HEK293 (cell line): Measurements from ENCODE around the gene PHF14.
A peak's percentile ranks its signal among the peaks of the same experiment; 100 is the strongest.

Experiments used
- CTCF ChIA-PET: fragments of 350-600 bp; formaldehyde crosslinking; extraction: SDS; loops from one replicate; lab custom pipeline; 2021; ENCODE audit warnings: antibody characterized with exemption; lab: Yijun Ruan, JAX
- POLR2A ChIA-PET: fragments of 300-600 bp; formaldehyde crosslinking; extraction: SDS; loops from one replicate; lab custom pipeline; 2020; ENCODE audit warnings: antibody characterized with exemption, inconsistent platforms; lab: Yijun Ruan, JAX
- H3K27ac ChIP-seq: fragments of 200-500 bp; sonication (Bioruptor generic); 2 replicates; pipeline ENCODE4 v1.5.1; 2014; ENCODE audit warnings: low read depth, low read length, control low read depth, inconsistent platforms; ENCODE audit errors: extremely low read depth
- H3K36me3 ChIP-seq, 2 experiments: fragments of 200-500 bp in 1 of 2; sonication (Bioruptor generic) in 1 of 2; 1 replicate in 1 of 2; 2 replicates in 1 of 2; pipeline ENCODE4 v1.5.1; 2014 to 2017; ENCODE audit warnings: inconsistent platforms in 2 of 2, low read length in 2 of 2; ENCODE audit not compliant: control insufficient read depth in 2 of 2, insufficient read depth in 1 of 2
- H3K4me1 ChIP-seq: fragments of 200-500 bp; sonication (Bioruptor generic); 2 replicates; pipeline ENCODE4 v1.5.1; 2014; ENCODE audit warnings: mild to moderate bottlenecking, low read length, inconsistent platforms; ENCODE audit not compliant: control insufficient read depth, insufficient read depth
- H3K4me3 ChIP-seq: 2 replicates; pipeline ENCODE4 v1.5.1; 2011; ENCODE audit warnings: low read depth, mild to moderate bottlenecking, control low read depth, low read length, moderate library complexity
- H3K9me3 ChIP-seq: fragments of 200-500 bp; sonication (Bioruptor generic); 2 replicates; pipeline ENCODE4 v1.5.1; 2014; ENCODE audit warnings: low read depth, low read length, inconsistent platforms; ENCODE audit not compliant: control insufficient read depth, insufficient read depth
- EGR2 ChIP-seq: fragments of 450-650 bp; formaldehyde crosslinking; IDR thresholded peaks from 2 replicates; pipeline ENCODE4 v1.5.1; 2016; ENCODE audit warnings: low read depth, missing biosample characterization, missing genetic modification characterization
- GFI1B ChIP-seq: fragments of 450-650 bp; formaldehyde crosslinking; IDR thresholded peaks from 2 replicates; pipeline ENCODE4 v1.5.1; 2016; ENCODE audit warnings: missing biosample characterization, missing genetic modification characterization
- TRIM28 ChIP-seq: IDR thresholded peaks from 2 replicates; pipeline ENCODE4 v1.6.1; 2011; ENCODE audit warnings: low read length, control low read depth, borderline replicate concordance
- ZFP41 ChIP-seq: fragments of 450-650 bp; formaldehyde crosslinking; IDR thresholded peaks from 2 replicates; pipeline ENCODE4 v1.5.1; 2016; ENCODE audit warnings: missing biosample characterization, missing genetic modification characterization, borderline replicate concordance
- ZNF132 ChIP-seq: fragments of 450-650 bp; formaldehyde crosslinking; IDR thresholded peaks from 2 replicates; pipeline ENCODE4 v1.5.1; 2017; ENCODE audit warnings: missing biosample characterization, missing genetic modification characterization, borderline replicate concordance
- ZNF138 ChIP-seq: fragments of 450-650 bp; formaldehyde crosslinking; IDR thresholded peaks from 2 replicates; pipeline ENCODE4 v1.5.1; 2016; ENCODE audit warnings: missing biosample characterization, missing genetic modification characterization, borderline replicate concordance
- ZNF146 ChIP-seq: fragments of 450-650 bp; formaldehyde crosslinking; IDR thresholded peaks from 2 replicates; pipeline ENCODE4 v1.5.1; 2016; ENCODE audit warnings: missing biosample characterization, missing genetic modification characterization
- ZNF211 ChIP-seq: fragments of 450-650 bp; formaldehyde crosslinking; IDR thresholded peaks from 2 replicates; pipeline ENCODE4 v1.5.1; 2016; ENCODE audit warnings: low read depth, missing biosample characterization, missing genetic modification characterization
- ZNF221 ChIP-seq: fragments of 450-650 bp; formaldehyde crosslinking; IDR thresholded peaks from 2 replicates; pipeline ENCODE4 v1.5.1; 2017; ENCODE audit warnings: missing biosample characterization, missing genetic modification characterization, borderline replicate concordance
- ZNF335 ChIP-seq: fragments of 450-650 bp; formaldehyde crosslinking; conservative IDR thresholded peaks from 2 replicates; pipeline ENCODE4 v1.5.1; 2016; ENCODE audit warnings: missing biosample characterization, missing genetic modification characterization
- ZNF501 ChIP-seq: fragments of 450-650 bp; formaldehyde crosslinking; IDR thresholded peaks from 2 replicates; pipeline ENCODE4 v1.5.1; 2016; ENCODE audit warnings: missing biosample characterization, missing genetic modification characterization
- ZNF549 ChIP-seq: fragments of 450-650 bp; IDR thresholded peaks from 2 replicates; pipeline ENCODE4 v1.5.1; 2018; ENCODE audit warnings: missing biosample characterization, missing genetic modification characterization, mild to moderate bottlenecking, inconsistent platforms, moderate library complexity
- ZNF654 ChIP-seq: fragments of 450-650 bp; formaldehyde crosslinking; IDR thresholded peaks from 2 replicates; pipeline ENCODE4 v1.5.1; 2016; ENCODE audit warnings: low read depth, missing biosample characterization, missing genetic modification characterization
- ZNF776 ChIP-seq: fragments of 450-650 bp; formaldehyde crosslinking; IDR thresholded peaks from 2 replicates; pipeline ENCODE4 v1.5.0; 2017; ENCODE audit warnings: missing biosample characterization, missing genetic modification characterization, borderline replicate concordance
- TF ChIP-seq, protein P1 (sequence below): fragments of 450-650 bp; formaldehyde crosslinking; IDR thresholded peaks from 2 replicates; pipeline ENCODE4 v1.5.1; 2016; ENCODE audit warnings: missing biosample characterization, missing genetic modification characterization
- TF ChIP-seq, protein P2 (sequence below): fragments of 450-650 bp; formaldehyde crosslinking; IDR thresholded peaks from 2 replicates; pipeline ENCODE4 v1.5.1; 2016; ENCODE audit warnings: missing biosample characterization, missing genetic modification characterization, borderline replicate concordance

The PHF14 gene

DNA sequence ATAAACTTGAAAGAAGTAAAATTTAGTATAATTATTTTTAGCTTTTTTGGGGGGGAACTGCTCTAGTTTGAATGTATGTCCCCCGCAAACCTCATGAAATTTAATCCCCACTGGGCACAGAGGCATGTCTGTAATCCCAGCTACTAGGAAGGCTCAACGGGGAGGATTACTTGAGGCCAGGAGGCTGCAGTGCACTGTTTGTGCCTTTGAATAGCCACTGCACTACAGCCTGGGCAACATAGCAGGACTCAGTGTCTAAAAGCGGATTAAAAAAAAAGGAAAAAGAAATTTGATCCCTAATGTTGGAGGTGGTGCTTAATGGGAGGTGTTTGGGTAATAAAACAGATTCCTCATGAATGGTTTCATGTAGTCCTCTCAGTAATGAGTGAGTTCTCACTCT, 43.1 kb upstream of the PHF14 start:
- Histone ChIP-seq H3K36me3 (peaks cover 20 to 27% of the 10 kb centered on the region in 2 experiments), H3K4me1 (no peaks in the 10 kb centered on the region), H3K4me3 (no peak overlapping the region), H3K9me3 (no peaks in the 10 kb centered on the region), H3K27ac (no peak overlapping the region)
- CTCF ChIA-PET, result interaction anchor here (0.6 kb wide), 1 partner anchor 22 kb away, joined by 3 read pairs; no protein-coding TSS in a partner anchor
- no peak for TF ChIP-seq ZNF501 (tag by site-specific recombination)
- no peak for TF ChIP-seq TRIM28
- TF ChIP-seq ZNF776 (tag by site-specific recombination), result no peak
- TF ChIP-seq ZNF221 (tag by site-specific recombination), result no peak
- POLR2A ChIA-PET, result interaction anchor here (1.1 kb wide), 1 partner anchor 9 kb away, joined by 4 read pairs; a partner anchor contains a TSS

DNA sequence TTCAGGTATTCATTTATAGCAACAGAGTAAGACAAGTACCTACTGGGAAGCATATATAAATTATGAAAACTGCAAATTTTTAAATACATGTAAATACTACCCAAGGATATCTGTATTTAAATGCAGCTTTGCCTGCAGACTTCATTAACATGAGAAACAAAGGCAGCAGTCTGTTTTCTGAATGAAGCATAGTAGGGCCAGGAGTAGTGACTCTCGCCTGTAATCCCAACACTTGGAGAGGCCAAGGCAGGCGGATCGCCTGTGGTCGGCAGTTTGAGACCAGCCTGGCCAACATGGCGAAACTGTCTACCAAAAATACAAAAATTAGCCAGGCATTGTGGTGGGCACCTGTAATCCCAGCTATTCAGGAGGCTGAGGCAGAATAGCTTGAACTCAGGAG, 42.5 kb upstream of the PHF14 start:
- no peak overlapping the region for H3K4me3 ChIP-seq
- TF ChIP-seq ZNF211 (tag by site-specific recombination) (no peak), ZNF335 (0 out of 2 replicates have a peak, but pooled peaks have one; percentile 16), ZNF132 (tag by site-specific recombination) (no peak)
- peaks cover 26 to 33% of the 10 kb centered on the region in 2 experiments for H3K36me3 ChIP-seq
- CTCF ChIA-PET, result interaction anchor here (0.6 kb wide), 1 partner anchor 23 kb away, joined by 3 read pairs; no protein-coding TSS in a partner anchor
- POLR2A ChIA-PET, result no interaction called here
- no peaks in the 10 kb centered on the region for H3K4me1 ChIP-seq
- H3K9me3 ChIP-seq, result no peaks in the 10 kb centered on the region
- no peak overlapping the region for H3K27ac ChIP-seq

DNA sequence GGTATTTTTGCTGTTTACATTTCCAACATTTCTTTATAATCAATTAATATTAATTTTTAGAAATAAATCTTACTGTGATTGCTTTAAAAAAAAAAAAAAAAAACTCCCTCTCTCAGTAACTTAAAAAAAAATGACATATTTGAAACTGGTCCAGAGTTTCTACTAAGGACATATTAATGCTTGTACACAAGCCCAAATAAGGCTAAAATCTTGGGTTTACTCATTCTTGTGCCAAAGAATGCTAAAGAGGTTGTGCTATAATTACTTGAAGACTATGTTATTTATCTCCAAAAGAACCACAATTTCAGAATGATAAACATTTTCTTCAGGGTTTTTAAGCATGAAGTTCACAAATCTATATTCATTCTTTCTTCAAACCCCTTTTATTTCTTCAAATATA, 39.4 kb upstream of the PHF14 start:
- Histone ChIP-seq H3K4me1 (peaks cover 3% of the 10 kb centered on the region; the same call in 1 of the 2 replicates), H3K9me3 (no peaks in the 10 kb centered on the region), H3K4me3 (no peak overlapping the region), H3K36me3 (peaks cover 42 to 49% of the 10 kb centered on the region in 2 experiments), H3K27ac (no peak overlapping the region)
- CTCF ChIA-PET, result no interaction called here
- TF ChIP-seq ZNF138 (no peak), ZFP41 (tag by site-specific recombination) (no peak), EGR2 (tag by site-specific recombination) (no peak), ZNF146 (tag by site-specific recombination) (no peak), ZNF654 (no peak), GFI1B (tag by site-specific recombination) (no peak), ZNF549 (tag by site-specific recombination) (no peak)
- TF ChIP-seq, protein P1, sequence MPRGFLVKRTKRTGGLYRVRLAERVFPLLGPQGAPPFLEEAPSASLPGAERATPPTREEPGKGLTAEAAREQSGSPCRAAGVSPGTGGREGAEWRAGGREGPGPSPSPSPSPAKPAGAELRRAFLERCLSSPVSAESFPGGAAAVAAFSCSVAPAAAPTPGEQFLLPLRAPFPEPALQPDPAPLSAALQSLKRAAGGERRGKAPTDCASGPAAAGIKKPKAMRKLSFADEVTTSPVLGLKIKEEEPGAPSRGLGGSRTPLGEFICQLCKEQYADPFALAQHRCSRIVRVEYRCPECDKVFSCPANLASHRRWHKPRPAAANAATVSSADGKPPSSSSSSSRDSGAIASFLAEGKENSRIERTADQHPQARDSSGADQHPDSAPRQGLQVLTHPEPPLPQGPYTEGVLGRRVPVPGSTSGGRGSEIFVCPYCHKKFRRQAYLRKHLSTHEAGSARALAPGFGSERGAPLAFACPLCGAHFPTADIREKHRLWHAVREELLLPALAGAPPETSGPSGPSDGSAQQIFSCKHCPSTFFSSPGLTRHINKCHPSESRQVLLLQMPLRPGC (tag by site-specific recombination), result no peak
- TF ChIP-seq, protein P2, sequence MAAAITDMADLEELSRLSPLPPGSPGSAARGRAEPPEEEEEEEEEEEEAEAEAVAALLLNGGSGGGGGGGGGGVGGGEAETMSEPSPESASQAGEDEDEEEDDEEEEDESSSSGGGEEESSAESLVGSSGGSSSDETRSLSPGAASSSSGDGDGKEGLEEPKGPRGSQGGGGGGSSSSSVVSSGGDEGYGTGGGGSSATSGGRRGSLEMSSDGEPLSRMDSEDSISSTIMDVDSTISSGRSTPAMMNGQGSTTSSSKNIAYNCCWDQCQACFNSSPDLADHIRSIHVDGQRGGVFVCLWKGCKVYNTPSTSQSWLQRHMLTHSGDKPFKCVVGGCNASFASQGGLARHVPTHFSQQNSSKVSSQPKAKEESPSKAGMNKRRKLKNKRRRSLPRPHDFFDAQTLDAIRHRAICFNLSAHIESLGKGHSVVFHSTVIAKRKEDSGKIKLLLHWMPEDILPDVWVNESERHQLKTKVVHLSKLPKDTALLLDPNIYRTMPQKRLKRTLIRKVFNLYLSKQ (tag by site-specific recombination), result no peak
- POLR2A ChIA-PET, result no interaction called here
